ENCODE data around the gene VPS50. TPM values are rescaled to one million over a fixed set of nuclear protein-coding genes. Genes with fewer than 3 reads are reported as not detected.
A peak's percentile ranks its signal among the peaks of the same experiment; 100 is the strongest.
"Not testable (repeated sequence)": the region's sequence is repeated elsewhere in the genome, so short reads cannot be mapped to it uniquely, and the experiment has no call there.

The VPS50 gene
- total RNA-seq, 1 experiment from 2014 or later: 15.2 TPM

DNA sequence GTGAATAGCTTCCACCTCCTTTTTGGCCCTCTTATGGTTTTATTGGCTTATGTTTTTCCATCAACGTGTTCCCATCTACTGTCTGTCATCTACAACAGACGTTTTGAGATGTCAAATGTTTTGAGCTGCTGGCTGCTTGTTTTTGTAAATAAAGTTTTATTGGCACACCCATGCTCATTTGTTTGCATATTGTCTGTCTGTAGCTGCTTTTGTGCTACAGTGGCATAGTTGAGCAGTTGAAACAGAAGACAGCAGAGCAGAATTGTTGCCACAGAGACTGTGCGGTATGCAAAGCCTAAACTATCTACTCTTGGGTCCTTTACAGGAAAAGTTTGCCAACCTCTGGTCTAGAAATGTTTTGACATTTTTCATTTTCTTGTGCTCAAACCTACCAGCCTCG lies 88.7 kb downstream of the VPS50 start:
- no TSS peak for BruUV-seq (replicated peaks)
- no peak for DNase-seq (ENCODE audit: unreplicated experiment)

DNA sequence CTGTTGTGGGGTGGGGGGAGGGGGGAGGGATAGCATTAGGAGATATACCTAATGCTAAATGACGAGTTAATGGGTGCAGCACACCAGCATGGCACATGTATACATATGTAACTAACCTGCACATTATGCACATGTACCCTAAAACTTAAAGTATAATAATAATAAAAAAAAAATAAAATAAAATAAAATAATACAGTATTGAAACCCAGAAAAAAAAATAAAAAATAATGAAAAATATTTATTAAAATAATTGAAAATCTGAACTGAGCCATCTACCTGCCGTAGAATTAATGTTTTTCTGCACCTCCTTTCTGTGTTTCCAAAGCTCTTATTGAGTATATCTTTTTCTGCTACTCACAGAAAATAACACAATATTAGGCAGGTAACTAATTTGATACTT lies 94.1 kb downstream of the VPS50 start:
- BruUV-seq (replicated peaks); H3K4me3 Mint-ChIP-seq (ENCODE audit: unreplicated experiment); DNase-seq (ENCODE audit: unreplicated experiment); H3K9me3 Mint-ChIP-seq (ENCODE audit: unreplicated experiment); H3K4me1 Mint-ChIP-seq (ENCODE audit: insufficient read depth, unreplicated experiment); H3K36me3 Mint-ChIP-seq (ENCODE audit: insufficient read depth, unreplicated experiment); POLR2A ChIA-PET; intact Hi-C loops (cut with micrococcal nuclease); H3K27ac Mint-ChIP-seq (ENCODE audit: low read depth, unreplicated experiment); H3K27me3 Mint-ChIP-seq (ENCODE audit: insufficient read depth, unreplicated experiment): not testable (repeated sequence)
- CTCF ChIA-PET: interaction anchor here (0.6 kb wide), 1 partner anchor 169 kb away, joined by 5 read pairs; no protein-coding TSS in a partner anchor

More for the DNA sequence above, 88.7 kb downstream of the VPS50 start:
- no peaks in the 10 kb centered on the region for H3K9me3 Mint-ChIP-seq (ENCODE audit: unreplicated experiment)
- H3K27ac Mint-ChIP-seq (ENCODE audit: low read depth, unreplicated experiment): no peak overlapping the region
- TF ChIP-seq, protein P1, sequence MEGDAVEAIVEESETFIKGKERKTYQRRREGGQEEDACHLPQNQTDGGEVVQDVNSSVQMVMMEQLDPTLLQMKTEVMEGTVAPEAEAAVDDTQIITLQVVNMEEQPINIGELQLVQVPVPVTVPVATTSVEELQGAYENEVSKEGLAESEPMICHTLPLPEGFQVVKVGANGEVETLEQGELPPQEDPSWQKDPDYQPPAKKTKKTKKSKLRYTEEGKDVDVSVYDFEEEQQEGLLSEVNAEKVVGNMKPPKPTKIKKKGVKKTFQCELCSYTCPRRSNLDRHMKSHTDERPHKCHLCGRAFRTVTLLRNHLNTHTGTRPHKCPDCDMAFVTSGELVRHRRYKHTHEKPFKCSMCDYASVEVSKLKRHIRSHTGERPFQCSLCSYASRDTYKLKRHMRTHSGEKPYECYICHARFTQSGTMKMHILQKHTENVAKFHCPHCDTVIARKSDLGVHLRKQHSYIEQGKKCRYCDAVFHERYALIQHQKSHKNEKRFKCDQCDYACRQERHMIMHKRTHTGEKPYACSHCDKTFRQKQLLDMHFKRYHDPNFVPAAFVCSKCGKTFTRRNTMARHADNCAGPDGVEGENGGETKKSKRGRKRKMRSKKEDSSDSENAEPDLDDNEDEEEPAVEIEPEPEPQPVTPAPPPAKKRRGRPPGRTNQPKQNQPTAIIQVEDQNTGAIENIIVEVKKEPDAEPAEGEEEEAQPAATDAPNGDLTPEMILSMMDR (IDR thresholded peaks at IDR 0.05; ENCODE audit: unreplicated experiment): no peak
- H3K4me1 Mint-ChIP-seq (ENCODE audit: insufficient read depth, unreplicated experiment): no peaks in the 10 kb centered on the region
- ChIA-PET POLR2A (no interaction called here), CTCF (interaction anchor here (0.7 kb wide), 1 partner anchor 582 kb away, joined by 4 read pairs; no protein-coding TSS in a partner anchor)
- H3K27me3 Mint-ChIP-seq (ENCODE audit: insufficient read depth, unreplicated experiment): no peaks in the 10 kb centered on the region
- H3K36me3 Mint-ChIP-seq (ENCODE audit: insufficient read depth, unreplicated experiment): peaks cover 9% of the 10 kb centered on the region
- H3K4me3 Mint-ChIP-seq (ENCODE audit: unreplicated experiment): no peak overlapping the region
- intact Hi-C loops (cut with micrococcal nuclease): no loop called here

DNA sequence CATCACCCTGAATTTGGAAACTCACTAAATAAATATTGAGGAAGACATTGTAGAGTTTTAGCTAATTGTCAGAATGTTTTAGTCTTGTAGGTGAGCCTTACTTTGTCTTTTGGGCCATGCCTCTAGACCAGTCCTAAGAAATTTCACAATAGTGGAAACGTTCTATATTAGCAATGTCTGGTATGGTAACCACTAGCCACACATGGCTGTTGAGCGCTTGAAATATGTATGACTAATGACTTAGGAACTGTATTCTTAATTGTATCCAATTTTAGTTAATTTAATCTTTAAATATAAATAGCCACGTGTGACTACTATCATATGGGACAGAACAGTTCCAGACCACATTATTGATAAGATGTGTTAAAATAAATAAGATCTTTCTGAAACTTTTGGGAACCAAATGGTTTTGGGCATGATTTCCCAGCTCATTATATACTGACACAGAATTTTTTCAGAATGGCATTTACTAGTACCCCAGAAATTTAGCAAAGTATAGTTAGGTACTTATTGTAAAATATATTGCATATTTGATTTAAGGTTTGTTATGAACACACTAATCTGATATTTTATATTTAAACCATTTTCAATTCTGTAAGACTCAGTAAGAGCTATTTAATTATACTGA lies 95.0 kb downstream of the VPS50 start:
- peaks cover 9% of the 10 kb centered on the region for H3K36me3 Mint-ChIP-seq (ENCODE audit: insufficient read depth, unreplicated experiment)
- intact Hi-C loops (cut with micrococcal nuclease): no loop called here
- no peaks in the 10 kb centered on the region for H3K27me3 Mint-ChIP-seq (ENCODE audit: insufficient read depth, unreplicated experiment)
- no peak overlapping the region for H3K27ac Mint-ChIP-seq (ENCODE audit: low read depth, unreplicated experiment)
- ChIA-PET CTCF (interaction anchor here (0.6 kb wide), 1 partner anchor 170 kb away, joined by 5 read pairs; no protein-coding TSS in a partner anchor), POLR2A (no interaction called here)
- H3K4me1 Mint-ChIP-seq (ENCODE audit: insufficient read depth, unreplicated experiment): no peaks in the 10 kb centered on the region
- BruUV-seq (replicated peaks): no TSS peak
- DNase-seq (ENCODE audit: unreplicated experiment): peak; percentile 61
- H3K9me3 Mint-ChIP-seq (ENCODE audit: unreplicated experiment): no peaks in the 10 kb centered on the region
- H3K4me3 Mint-ChIP-seq (ENCODE audit: unreplicated experiment): no peak overlapping the region
- TF ChIP-seq, protein P1 (IDR thresholded peaks at IDR 0.05; ENCODE audit: unreplicated experiment): no peak

DNA sequence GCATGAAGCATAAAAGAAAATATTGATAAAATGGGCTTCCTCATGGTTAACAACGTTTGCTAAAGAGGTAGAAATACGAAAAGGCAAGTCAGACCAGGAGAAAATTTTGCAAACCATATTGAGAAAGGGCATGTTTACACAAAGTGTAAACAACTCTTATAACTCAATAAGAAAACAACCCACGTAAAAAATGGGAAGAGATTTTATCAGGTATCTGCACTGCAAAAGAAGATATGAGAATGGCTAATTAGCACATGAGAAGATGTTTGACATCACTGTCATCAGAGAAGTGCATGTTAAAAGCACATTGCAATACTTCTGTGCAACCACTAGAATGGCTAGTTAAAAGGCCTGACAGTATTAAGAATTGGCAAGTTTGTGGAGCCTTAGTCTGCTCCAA lies 99.5 kb downstream of the VPS50 start:
- TF ChIP-seq, protein P1 (IDR thresholded peaks at IDR 0.05; ENCODE audit: unreplicated experiment): no peak
- intact Hi-C loops (cut with micrococcal nuclease): no loop called here
- H3K4me3 Mint-ChIP-seq (ENCODE audit: unreplicated experiment): no peak overlapping the region
- H3K36me3 Mint-ChIP-seq (ENCODE audit: insufficient read depth, unreplicated experiment): no peaks in the 10 kb centered on the region
- H3K27me3 Mint-ChIP-seq (ENCODE audit: insufficient read depth, unreplicated experiment): no peaks in the 10 kb centered on the region
- BruUV-seq (replicated peaks): no TSS peak
- DNase-seq (ENCODE audit: unreplicated experiment): no peak
- H3K4me1 Mint-ChIP-seq (ENCODE audit: insufficient read depth, unreplicated experiment): no peaks in the 10 kb centered on the region
- no peak overlapping the region for H3K27ac Mint-ChIP-seq (ENCODE audit: low read depth, unreplicated experiment)
- POLR2A ChIA-PET: no interaction called here
- CTCF ChIA-PET: no interaction called here
- no peaks in the 10 kb centered on the region for H3K9me3 Mint-ChIP-seq (ENCODE audit: unreplicated experiment)

DNA sequence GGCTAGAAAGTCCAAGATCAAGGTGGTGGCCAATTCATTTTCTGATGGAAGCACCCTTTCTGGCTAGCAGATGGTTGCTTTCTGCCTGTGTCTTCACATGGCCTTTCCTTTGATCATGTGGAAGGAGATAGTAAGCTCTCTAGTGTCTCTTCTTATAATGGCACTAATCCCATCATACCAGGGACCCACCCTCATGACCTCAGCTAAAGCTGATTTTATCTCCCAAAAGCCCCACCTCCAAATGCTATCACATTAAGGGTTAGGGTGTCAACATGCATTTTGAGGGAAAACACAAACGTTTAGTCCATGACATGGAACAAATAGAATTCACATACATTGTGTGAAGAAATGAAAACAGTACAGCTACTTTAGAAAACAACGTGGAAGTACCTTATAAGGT lies 100.0 kb downstream of the VPS50 start:
- Mint-ChIP-seq H3K27ac (ENCODE audit: low read depth, unreplicated experiment) (no peak overlapping the region), H3K9me3 (ENCODE audit: unreplicated experiment) (no peaks in the 10 kb centered on the region), H3K27me3 (ENCODE audit: insufficient read depth, unreplicated experiment) (no peaks in the 10 kb centered on the region), H3K36me3 (ENCODE audit: insufficient read depth, unreplicated experiment) (no peaks in the 10 kb centered on the region), H3K4me1 (ENCODE audit: insufficient read depth, unreplicated experiment) (no peaks in the 10 kb centered on the region), H3K4me3 (ENCODE audit: unreplicated experiment) (no peak overlapping the region)
- no peak for DNase-seq (ENCODE audit: unreplicated experiment)
- TF ChIP-seq, protein P1 (IDR thresholded peaks at IDR 0.05; ENCODE audit: unreplicated experiment): no peak
- intact Hi-C loops (cut with micrococcal nuclease): no loop called here
- POLR2A ChIA-PET: no interaction called here
- no TSS peak for BruUV-seq (replicated peaks)
- CTCF ChIA-PET: no interaction called here

All from MCF 10A (cell line).